Smooth muscle cell (in vitro differentiated cells): Measurements from ENCODE around the gene ERBB4. TPM values are rescaled to one million over a fixed set of nuclear protein-coding genes. Genes with fewer than 3 reads are reported as not detected.

Experiments
- DNase-seq: peaks from one replicate; lab custom pipeline; 2025; ENCODE audit not compliant: unreplicated experiment; lab: John Stamatoyannopoulos, UW
- H2AFZ ChIP-seq: fragments of 200-600 bp; sonication (generic); 2 replicates; pipeline ENCODE4 v1.6.0; 2016; ENCODE audit warnings: antibody characterized with exemption, low read depth, mild to moderate bottlenecking
- H3F3A ChIP-seq: fragments of 200-600 bp; sonication (generic); 2 replicates; pipeline ENCODE4 v1.6.0; 2017; ENCODE audit warnings: antibody characterized with exemption, low read depth
- H3K27ac ChIP-seq: fragments of 200-600 bp; sonication (generic); 2 replicates; pipeline ENCODE4 v1.5.1; 2016; ENCODE audit warnings: low read depth, mild to moderate bottlenecking
- H3K27me3 ChIP-seq: fragments of 200-600 bp; sonication (generic); 2 replicates; pipeline ENCODE4 v1.6.1; 2016; ENCODE audit warnings: low read depth, mild to moderate bottlenecking
- H3K36me3 ChIP-seq: fragments of 200-600 bp; sonication (generic); 2 replicates; pipeline ENCODE4 v1.5.1; 2016; ENCODE audit warnings: low read depth
- H3K4me1 ChIP-seq: fragments of 200-600 bp; sonication (generic); 2 replicates; pipeline ENCODE4 v1.5.1; 2016; ENCODE audit warnings: low read depth
- H3K4me2 ChIP-seq: fragments of 200-600 bp; sonication (generic); 2 replicates; pipeline ENCODE4 v1.6.0; 2016; ENCODE audit warnings: mild to moderate bottlenecking
- H3K4me3 ChIP-seq: fragments of 200-600 bp; sonication (generic); 2 replicates; pipeline ENCODE4 v1.5.1; 2016; ENCODE audit warnings: mild to moderate bottlenecking
- H3K79me2 ChIP-seq: fragments of 200-600 bp; sonication (generic); 2 replicates; pipeline ENCODE4 v1.6.0; 2016; ENCODE audit warnings: low read depth, mild to moderate bottlenecking
- H3K9ac ChIP-seq: fragments of 200-600 bp; sonication (generic); 2 replicates; pipeline ENCODE4 v1.6.0; 2016; ENCODE audit warnings: low read depth
- H3K9me3 ChIP-seq: fragments of 200-600 bp; sonication (generic); replicated peaks from 2 replicates; pipeline ENCODE4 v1.5.1; 2016; ENCODE audit warnings: low read depth
- H4K20me1 ChIP-seq: fragments of 200-600 bp; sonication (generic); 2 replicates; pipeline ENCODE4 v1.6.0; 2016; ENCODE audit warnings: low read depth
- WGBS: methylation state at CpG from one replicate; pipeline ENCODE4 v1.1.7; 2016; ENCODE audit warnings: low lambda C conversion rate; 5-methylcytosine and 5-hydroxymethylcytosine counted together
- polyA plus RNA-seq: library from polyadenylated mRNA; unstranded; fragments of >200 nt; fragmentation: Nextera tagmentation; extraction: Ambion mirVana; gene quantifications from 2 replicates; pipeline ENCODE4 v1.2.1, GENCODE V29; 2016
- total RNA-seq: library from RNA; depleted of rRNA; stranded (reverse); fragments of >200 nt; gene quantifications from 2 replicates; pipeline ENCODE4 v1.2.3, GENCODE V29; 2014
- TF ChIP-seq, protein P1 (sequence below): fragments of 200-600 bp; sonication (generic); IDR thresholded peaks from 2 replicates; pipeline ENCODE4 v1.5.1; 2017; ENCODE audit warnings: borderline replicate concordance, mild to moderate bottlenecking, antibody characterized with exemption; ENCODE audit not compliant: insufficient read depth, poor library complexity, severe bottlenecking

ERBB4 gene
- total and polyA plus RNA-seq, 2 experiments from 2014 or later = 0.67 TPM; not detected in 1

DNA sequence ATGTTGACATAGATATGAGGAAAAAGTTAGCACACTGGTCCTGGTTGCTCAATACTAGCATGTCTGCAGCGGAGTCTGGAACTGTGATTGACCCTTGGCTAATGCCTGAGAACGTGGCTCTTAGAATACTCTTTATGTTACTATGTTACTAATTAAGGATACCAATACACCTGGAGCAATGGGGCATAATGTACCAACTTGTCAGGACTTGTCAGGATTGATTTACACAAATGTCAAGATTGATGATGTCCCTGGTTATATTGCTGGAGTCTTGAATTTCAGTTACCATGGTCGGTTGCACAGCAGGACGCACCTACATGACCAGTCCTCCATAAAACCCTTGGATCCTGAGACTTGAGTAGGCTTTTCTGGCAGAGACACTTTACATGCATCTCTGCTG is 1171.3 kb downstream of the ERBB4 start:
- Histone ChIP-seq H3K4me3 (no peak overlapping the region), H3K27me3 (no peaks in the 10 kb centered on the region), H3K36me3 (no peaks in the 10 kb centered on the region), H3K9ac (no peak overlapping the region), H3K79me2 (no peaks in the 10 kb centered on the region), H3K4me2 (no peak overlapping the region), H3K9me3 (no peaks in the 10 kb centered on the region), H4K20me1 (no peaks in the 10 kb centered on the region), H2AFZ (no peak overlapping the region), H3F3A (no peaks in the 10 kb centered on the region), H3K4me1 (no peaks in the 10 kb centered on the region), H3K27ac (peak overlapping the region; percentile 3)
- TF ChIP-seq, protein P1, sequence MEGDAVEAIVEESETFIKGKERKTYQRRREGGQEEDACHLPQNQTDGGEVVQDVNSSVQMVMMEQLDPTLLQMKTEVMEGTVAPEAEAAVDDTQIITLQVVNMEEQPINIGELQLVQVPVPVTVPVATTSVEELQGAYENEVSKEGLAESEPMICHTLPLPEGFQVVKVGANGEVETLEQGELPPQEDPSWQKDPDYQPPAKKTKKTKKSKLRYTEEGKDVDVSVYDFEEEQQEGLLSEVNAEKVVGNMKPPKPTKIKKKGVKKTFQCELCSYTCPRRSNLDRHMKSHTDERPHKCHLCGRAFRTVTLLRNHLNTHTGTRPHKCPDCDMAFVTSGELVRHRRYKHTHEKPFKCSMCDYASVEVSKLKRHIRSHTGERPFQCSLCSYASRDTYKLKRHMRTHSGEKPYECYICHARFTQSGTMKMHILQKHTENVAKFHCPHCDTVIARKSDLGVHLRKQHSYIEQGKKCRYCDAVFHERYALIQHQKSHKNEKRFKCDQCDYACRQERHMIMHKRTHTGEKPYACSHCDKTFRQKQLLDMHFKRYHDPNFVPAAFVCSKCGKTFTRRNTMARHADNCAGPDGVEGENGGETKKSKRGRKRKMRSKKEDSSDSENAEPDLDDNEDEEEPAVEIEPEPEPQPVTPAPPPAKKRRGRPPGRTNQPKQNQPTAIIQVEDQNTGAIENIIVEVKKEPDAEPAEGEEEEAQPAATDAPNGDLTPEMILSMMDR = no peak
- DNase-seq = no peak
- WGBS = 88% methylated on average over 4 of the region's 4 CpGs

DNA sequence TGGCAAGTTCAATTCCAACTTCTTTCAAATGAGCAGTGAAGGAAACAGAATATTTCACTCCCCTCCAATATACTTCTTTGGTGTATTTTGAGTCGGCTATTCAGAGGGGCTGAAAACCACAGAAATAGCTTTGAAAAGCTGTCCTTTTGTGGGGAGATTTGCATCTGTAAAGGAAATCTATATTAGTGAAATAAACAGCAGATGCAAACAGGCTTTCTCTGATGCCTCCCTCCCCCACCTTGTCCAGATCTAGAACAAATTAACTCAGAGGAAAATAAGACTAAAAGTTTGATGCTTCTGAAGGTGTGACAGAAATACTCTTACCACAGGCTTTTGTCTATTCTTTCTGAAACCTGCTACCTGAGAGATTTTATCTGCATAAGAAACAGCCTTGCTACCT is 1173.7 kb downstream of the ERBB4 start:
- TF ChIP-seq, protein P1 = no peak
- 63% methylated on average over 1 of the region's 1 CpG for WGBS
- no peak overlapping the region for H2AFZ ChIP-seq
- H3K27me3 ChIP-seq = no peaks in the 10 kb centered on the region
- no peak overlapping the region for H3K9ac ChIP-seq
- H3K4me1 ChIP-seq = no peaks in the 10 kb centered on the region
- H3K9me3 ChIP-seq = no peaks in the 10 kb centered on the region
- no peak overlapping the region for H3K27ac ChIP-seq
- no peaks in the 10 kb centered on the region for H3F3A ChIP-seq
- no peaks in the 10 kb centered on the region for H3K36me3 ChIP-seq
- no peak for DNase-seq
- no peaks in the 10 kb centered on the region for H3K79me2 ChIP-seq
- H3K4me2 ChIP-seq = no peak overlapping the region
- no peak overlapping the region for H3K4me3 ChIP-seq
- H4K20me1 ChIP-seq = no peaks in the 10 kb centered on the region

DNA sequence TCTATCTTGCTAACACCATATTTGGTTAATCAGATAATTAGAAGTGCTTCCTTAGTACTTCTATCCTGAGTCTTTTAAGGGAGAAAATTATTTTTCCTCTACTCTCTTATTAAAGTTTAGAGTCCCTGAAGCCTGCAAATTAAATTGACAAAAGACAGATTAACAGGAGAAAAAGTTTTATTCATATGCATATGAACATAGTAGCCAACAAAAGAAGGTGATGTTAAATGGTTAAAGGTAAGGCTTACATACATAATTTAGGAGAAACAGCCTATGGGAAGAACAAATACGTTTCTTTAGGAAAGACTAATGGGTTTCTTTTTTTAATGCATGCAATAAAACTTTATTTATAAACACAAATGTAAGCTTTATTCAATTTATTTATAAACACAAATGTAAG is 1177.2 kb downstream of the ERBB4 start:
- H3K4me2 ChIP-seq = no peak overlapping the region
- H3K27me3 ChIP-seq = no peaks in the 10 kb centered on the region
- 21% methylated on average over 1 of the region's 1 CpG for WGBS
- no peaks in the 10 kb centered on the region for H3F3A ChIP-seq
- DNase-seq = no peak
- H3K9me3 ChIP-seq = no peaks in the 10 kb centered on the region
- no peaks in the 10 kb centered on the region for H3K36me3 ChIP-seq
- H3K79me2 ChIP-seq = no peaks in the 10 kb centered on the region
- no peak overlapping the region for H2AFZ ChIP-seq
- H3K4me3 ChIP-seq = no peak overlapping the region
- TF ChIP-seq, protein P1 = no peak
- no peak overlapping the region for H3K27ac ChIP-seq
- H3K4me1 ChIP-seq = no peaks in the 10 kb centered on the region
- no peaks in the 10 kb centered on the region for H4K20me1 ChIP-seq
- no peak overlapping the region for H3K9ac ChIP-seq

DNA sequence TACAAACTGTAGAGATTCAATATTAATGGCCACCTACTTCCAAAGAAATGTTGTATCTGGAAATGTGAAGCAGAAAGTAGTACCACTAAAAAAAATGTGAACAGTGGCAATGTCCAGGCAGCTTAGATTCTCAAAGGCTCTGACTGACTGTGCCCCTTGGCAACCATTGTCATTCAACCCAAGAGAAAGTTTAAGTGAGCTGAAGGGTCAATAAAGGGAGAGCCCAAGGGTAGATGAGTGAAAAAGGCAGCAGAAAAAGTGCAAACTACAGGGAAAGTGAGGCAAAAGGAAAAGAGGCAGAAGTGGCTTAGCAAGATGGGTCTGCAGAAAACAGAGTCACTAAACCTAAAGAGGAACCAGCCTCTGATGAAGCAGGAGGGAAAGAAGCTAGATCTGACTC is 1179.3 kb downstream of the ERBB4 start:
- TF ChIP-seq, protein P1 = no peak
- Histone ChIP-seq H2AFZ (no peak overlapping the region), H3F3A (no peaks in the 10 kb centered on the region)

More for the DNA sequence above, 1179.3 kb downstream of the ERBB4 start:
- Histone ChIP-seq H4K20me1 (no peaks in the 10 kb centered on the region), H3K36me3 (no peaks in the 10 kb centered on the region), H3K9me3 (no peaks in the 10 kb centered on the region), H3K4me2 (no peak overlapping the region), H3K27ac (no peak overlapping the region), H3K9ac (no peak overlapping the region), H3K4me1 (no peaks in the 10 kb centered on the region), H3K4me3 (no peak overlapping the region), H3K27me3 (no peaks in the 10 kb centered on the region), H3K79me2 (no peaks in the 10 kb centered on the region)
- no peak for DNase-seq
